Dedifferentiated amniotic fluid mesenchymal stem cell (primary cell): ENCODE measurements around the gene JARID2.

Experiments
- DNase-seq: peaks from one replicate; pipeline ENCODE4 v3.0.0-alpha.2; 2016; ENCODE audit errors: extremely low spot score

JARID2 gene

DNA sequence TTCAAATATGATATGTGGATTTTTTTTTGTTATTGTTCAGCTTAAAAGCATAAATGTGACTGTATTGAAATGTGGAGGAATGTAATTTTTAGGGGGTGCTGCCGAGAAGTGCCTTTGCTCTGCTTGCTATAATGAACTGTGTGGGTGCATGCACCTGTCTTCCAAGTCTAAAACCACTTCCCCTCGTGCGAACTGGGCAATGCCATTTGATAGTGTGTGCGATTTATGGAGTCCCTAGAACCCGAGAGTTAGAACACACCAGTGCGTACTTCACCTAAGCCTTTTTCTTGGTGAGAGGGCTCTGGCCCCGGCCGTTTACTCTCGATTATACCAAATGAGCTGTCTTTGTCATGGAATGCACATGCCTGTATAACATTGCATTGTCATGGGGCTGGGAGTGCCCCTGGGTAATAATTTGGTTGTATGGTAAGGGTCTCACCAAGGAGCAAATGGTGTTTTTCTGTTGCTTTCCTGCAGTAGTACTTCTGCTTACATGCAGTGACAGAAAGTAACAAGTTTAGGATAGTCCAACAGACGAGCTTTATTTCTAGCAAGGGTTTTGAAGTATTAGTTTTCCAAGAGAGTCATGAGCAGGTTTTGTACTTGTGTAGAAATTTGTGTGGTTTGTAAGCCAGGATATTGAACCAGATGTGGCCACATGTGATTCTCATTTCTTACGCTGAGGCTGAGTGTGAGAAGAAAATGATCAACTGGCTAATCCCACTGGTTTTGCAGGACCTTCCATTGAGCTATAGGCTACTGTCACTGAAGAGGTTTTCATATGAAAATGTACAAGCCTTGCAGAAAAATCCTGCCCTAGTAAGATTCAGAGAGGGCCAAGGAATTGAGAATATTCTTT, 244.6 kb downstream of the JARID2 start:
- DNase-seq, result no peak

DNA sequence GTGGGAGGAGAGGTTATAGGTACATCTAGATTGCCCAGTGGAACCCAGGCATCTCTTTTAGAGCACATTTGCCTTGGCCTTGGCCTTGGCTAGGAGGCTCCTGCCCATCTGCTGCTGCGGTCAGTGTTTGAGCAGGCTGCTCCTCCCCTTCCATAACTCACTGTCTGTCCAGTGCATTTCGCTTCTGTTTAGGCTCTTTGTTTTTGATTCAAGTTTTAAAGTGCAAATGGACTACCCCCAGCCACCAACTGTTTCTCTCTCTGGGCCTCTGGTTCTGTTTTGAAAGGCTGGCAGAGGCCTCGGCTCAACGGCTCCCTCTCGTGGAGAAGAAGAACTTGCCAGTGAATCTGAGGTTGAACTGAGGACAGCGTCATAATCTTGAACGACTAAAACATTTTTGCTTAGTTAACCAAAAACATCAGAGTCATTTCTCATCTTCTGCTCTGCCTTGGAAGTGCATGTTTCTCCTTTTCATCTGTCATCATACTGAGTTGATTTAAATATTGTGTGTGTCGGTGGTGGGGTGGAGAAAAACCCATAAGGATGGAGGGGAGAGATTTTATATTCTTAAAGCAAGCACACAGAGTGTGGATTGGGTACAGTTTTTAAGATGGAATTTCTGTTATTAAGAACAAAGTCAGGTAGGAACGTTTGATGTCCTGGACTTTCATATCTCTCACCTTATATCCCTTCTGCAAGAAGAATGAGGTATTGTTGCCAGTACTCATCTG, 245.6 kb downstream of the JARID2 start:
- DNase-seq, result peak; percentile 85

DNA sequence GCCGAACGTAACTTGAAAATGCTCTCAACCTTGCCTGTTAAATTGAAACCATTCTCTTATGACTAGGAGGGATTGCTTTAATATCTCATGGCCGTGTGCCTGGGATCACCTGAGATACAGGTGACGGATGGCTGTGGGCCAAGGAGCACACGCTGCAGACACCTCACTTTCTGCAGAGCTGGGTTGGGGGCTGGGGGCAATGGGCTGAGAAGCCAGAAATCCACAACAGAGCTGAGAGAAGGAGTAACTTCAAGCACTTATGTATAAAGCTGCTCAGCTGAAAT, 246.1 kb downstream of the JARID2 start:
- DNase-seq, result no peak

DNA sequence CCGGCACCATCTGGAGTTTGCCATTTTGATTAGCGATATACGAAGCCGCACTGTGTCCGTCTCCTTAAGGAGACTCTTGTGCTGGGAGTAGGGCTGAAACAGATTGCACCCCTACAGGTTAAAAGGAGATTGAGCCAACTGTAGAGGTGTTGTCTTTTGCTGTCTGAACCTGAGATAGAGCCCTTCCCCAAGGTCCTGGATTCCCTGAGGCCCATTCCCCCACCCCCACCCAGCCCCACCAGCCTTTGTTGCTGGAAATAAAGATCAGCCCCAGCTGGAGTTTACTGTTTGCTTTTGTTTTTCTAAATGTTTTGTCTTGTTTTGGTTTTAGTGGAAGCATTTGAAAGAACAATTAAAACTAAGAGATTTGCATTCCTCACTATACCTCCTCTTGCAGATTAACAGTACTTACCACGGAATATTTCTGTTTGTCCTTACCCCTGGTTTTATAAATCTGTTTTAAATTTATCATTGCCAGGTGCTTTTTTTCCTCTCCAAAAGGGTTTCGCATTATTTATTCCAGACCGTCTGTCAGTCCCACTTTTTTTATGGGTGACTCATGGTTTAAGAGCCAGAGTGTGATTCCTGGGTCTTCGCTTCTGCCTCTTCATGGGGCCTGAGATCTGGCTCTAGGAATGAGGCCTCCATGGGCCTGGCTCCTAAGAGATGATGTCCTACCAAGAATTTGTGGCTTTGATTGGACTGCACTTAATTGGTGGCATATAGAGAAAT, 247.7 kb downstream of the JARID2 start:
- DNase-seq, result no peak

DNA sequence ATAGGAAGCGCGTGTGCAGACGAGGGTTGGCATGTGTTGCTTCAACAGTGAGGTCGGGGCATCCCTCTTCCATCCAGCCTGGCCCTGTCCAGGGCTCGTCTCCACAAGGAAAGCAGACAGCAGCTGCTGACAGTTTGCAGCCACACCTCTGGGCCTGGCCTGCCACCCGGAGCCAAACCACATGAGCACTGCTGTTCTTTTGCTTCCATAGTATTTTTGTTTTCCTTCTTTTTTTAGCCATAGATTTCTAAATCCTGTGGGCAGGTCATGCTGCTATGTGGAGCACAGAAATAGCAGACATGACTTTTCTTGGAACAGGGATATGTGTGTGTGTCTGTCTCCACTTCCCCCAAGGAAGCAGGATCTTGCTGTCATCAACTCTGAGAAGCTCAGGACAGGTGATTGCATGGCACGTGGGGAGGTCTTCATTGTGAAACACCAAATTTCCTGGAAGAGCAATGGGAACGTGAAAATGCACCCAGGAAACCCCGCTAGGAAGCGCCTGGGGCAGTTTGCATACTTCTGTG, 249.6 kb downstream of the JARID2 start:
- no peak for DNase-seq

DNA sequence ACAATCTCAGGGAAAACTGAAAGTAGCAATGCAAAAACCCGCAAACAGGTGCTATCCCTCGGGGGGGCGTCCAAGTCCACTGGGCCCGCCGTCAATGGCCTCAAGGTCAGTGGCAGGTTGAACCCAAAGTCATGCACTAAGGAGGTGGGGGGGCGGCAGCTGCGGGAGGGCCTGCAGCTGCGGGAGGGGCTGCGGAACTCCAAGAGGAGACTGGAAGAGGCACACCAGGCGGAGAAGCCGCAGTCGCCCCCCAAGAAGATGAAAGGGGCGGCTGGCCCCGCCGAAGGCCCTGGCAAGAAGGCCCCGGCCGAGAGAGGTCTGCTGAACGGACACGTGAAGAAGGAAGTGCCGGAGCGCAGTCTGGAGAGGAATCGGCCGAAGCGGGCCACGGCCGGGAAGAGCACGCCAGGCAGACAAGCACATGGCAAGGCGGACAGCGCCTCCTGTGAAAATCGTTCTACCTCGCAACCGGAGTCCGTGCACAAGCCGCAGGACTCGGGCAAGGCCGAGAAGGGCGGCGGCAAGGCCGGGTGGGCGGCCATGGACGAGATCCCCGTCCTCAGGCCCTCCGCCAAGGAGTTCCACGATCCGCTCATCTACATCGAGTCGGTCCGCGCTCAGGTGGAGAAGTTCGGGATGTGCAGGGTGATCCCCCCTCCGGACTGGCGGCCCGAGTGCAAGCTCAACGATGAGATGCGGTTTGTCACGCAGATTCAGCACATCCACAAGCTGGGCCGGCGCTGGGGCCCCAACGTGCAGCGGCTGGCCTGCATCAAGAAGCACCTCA, 250.7 kb downstream of the JARID2 start:
- DNase-seq, result no peak

DNA sequence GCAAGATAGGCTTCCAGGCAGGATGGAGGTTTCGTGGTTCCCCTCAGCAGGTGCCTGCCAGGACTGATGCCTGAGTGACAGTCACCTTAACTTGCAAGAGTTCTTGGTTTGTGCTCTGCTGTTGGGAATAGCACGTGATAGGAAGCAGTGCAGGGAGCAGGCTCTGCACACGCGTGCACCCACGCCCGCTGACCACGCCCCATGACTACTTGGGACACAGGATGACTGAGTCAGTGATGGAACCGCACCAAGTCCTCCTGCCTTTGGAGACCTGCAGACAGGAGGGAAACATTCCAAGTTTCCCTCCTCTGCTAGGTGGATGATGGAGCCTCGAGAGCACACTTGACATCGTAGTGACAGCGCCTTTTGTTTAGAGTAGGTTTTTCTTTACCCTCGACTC, 252.8 kb downstream of the JARID2 start:
- DNase-seq, result no peak

DNA sequence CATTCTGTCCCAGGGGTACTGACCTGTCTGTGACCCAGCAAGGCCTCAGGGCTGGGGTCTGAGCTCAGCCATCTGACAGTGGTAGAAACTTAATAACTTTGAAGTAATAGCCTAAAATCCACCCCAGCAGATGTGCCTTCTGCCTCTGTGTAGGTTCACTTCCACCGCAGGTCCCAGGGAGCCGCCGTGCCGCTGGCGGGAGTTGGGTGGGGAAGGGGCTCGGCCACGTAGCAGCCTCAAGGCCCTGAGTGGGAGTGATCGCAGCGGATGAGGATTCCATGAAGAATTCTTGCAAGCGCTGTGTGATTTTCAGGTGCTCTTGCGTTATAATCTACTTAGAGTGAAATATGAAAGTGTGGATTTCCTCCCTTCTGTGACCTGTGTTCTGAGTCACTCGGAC, 253.3 kb downstream of the JARID2 start:
- no peak for DNase-seq

DNA sequence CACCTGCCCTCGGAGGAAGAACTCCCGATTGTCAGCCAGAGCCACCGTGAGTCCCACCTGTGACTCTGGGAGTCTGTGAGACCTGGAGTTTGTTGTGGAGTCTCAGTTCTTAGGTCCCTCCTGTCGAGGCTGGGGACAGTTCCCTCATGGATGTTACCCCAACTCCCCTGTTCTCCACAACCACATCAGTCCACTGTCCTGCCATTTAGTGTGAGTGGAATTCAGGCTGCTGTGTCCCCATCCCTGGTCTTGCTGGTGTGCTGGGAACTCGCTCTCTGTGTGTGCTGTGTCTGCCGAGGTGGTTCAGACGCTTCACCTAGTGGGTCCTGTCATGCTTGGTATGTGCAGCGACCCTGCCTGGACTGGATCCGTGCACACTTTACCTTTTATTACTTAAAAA, 253.7 kb downstream of the JARID2 start:
- no peak for DNase-seq

DNA sequence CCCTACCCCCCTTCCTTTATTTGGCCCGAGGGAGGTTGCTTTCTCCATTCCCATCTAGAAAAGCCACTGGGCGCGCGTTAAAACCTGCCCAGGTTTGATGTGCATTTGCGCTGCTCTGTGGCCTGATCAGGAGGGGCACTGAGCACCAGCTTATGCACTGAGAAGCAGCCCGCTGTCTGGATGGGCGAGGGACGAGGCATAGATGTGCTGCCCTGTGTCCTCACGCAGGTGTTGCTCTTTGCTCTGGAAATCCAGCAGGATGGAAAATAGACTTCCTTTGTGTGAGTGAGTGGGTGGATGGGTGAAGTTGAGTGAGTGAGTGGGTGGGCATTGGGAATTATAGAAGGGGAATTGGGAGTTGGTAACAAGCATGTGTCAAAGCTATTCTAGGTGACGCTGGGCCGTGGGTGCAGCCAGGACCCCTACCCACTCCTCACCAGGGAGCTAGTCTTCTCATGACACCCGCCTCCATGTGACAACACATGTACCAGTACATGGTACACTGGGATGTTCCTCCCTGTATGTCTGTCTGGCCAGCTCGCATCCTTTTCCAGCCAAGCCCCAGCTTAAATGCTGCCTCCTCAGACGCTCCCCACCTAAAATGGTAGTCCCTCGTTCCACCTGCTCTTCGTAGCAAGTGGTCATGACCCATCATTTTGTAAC, 254.3 kb downstream of the JARID2 start:
- DNase-seq, result no peak

DNA sequence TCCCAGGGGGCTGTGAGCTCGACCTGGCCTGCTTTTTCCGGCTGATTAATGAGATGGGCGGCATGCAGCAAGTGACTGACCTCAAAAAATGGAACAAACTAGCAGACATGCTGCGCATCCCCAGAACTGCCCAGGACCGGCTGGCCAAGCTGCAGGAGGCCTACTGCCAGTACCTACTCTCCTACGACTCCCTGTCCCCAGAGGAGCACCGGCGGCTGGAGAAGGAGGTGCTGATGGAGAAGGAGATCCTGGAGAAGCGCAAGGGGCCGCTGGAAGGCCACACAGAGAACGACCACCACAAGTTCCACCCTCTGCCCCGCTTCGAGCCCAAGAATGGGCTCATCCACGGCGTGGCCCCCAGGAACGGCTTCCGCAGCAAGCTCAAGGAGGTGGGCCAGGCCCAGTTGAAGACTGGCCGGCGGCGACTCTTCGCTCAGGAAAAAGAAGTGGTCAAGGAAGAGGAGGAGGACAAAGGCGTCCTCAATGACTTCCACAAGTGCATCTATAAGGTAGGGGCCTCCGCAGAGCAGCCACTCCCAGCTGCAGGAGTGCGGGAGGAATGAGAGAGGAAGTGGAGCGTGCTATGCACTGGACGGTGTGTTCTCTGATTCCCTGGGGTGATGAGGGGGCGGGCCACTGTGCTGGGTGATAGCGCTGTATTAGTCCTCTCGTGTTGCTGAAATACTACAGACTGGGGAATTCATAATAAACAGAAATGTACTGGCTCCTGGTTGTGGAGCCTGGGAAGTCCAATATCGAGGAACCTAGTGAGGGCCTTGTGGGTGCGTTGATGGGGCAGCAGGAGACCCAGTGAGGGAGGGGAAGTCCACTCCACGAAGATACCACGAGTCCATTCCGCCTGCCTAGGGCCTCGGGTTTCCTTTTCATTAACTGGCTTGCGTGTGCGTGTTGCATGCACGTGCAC, 255.3 kb downstream of the JARID2 start:
- no peak for DNase-seq

DNA sequence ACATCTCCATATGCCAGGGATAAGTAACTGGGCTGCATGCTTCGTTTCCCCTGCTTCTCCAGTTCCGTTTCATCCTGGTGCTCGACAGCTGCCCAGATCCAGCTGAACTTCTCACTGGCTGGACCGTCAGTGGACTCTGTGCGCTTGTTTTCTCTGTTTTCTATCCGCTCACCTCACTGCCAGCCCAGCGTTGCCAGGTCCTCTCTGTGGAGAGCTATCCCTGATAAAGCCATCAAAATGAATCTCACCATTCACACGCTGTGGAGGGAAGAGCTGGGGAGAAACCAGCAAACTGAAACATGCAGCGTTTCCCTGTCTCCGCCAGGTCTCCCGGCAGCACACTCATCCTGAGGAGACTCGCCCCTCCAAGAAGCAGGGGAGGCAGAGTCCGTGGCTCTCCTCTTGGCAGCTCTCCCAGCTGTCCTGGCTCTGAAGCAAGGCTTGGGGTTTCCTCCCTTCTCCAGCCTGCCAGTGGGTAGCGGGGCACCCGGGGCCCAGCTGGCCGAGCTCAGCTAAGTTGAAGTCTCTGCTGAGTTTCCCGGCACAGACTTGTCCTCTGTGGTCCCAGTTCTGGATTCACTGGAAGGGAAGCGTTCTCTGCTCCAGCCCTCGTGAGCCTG, 256.1 kb downstream of the JARID2 start:
- peak; percentile 22 for DNase-seq

DNA sequence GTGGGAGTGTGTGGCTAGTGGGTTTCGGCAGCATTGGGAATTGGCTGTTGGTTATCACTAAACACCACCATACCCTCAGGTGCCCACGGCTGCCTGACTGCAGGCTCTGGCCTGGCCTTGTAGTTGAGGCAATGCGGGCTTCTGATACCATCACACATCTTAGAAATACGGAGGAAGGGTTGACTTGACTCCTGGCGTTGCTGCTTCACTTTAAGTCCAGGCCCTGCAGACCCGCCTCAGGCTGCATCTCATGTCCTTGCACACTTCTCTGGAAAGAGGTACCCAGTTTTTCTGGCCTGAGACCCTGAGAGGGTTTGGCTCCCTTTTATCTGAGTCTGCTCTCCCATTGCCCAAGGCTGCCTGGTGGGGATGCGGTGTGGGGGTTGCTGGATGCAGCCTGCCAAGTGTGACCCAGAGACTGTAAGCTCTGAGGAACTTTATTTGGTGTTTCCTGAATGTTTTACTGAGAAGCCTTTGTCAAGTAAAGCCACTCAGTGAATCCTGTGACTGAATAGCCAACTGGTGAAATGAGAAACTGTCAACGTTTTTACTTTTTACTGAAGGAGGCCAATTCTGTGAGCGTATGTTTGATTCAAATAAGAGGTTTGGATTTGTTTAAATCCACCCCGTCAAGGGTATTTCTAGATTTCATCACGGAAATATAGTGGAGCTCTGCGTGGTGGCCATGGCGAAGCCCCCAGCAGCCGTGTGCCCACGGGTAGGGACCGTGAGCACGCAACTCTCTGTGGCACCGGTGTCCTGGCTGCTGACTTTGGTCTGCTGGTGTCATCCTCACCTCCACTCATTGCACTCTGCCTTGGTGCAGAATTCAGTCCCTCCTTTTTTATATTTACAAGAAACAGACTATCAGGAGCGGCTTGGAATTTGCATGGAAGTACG, 256.8 kb downstream of the JARID2 start:
- no peak for DNase-seq

DNA sequence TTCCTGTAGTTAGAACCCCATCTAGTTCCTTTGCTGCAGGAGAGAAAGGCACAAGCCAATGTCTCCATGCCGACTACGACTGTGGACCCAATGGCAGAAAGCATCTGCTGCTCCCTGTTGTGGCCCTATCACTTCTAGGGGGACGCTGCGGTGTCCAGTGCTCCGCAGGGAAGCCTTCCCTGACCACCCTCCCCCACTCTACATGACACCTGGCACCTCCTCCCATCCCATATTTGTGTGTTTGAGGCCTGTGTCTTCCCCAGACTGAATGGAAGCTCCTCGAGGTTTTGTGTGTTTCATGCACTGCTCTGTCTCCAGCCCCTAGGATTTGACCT, 257.4 kb downstream of the JARID2 start:
- DNase-seq, result no peak

DNA sequence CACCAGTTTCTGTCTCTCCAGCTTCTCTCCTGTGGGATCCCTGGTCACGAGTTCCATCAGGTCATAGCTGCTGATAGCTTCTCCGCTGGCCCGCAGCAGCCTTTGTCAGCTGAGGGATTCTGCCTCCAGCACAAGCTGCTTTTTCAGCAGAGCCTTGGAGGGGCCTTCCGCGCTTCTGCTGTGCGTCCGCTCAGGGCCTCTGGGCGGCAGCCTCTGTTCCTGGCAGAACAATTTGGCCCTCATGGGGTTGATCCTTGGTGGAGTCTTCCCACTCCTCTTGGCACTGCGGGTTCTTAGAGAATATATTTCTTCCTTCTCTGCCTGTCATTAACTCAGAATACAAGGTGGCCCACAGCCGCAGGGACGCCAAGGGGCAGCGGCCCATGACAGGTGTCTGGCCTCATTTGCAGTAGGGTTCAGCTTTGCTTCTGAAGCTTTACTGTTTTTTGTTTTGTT, 258.2 kb downstream of the JARID2 start:
- no peak for DNase-seq

DNA sequence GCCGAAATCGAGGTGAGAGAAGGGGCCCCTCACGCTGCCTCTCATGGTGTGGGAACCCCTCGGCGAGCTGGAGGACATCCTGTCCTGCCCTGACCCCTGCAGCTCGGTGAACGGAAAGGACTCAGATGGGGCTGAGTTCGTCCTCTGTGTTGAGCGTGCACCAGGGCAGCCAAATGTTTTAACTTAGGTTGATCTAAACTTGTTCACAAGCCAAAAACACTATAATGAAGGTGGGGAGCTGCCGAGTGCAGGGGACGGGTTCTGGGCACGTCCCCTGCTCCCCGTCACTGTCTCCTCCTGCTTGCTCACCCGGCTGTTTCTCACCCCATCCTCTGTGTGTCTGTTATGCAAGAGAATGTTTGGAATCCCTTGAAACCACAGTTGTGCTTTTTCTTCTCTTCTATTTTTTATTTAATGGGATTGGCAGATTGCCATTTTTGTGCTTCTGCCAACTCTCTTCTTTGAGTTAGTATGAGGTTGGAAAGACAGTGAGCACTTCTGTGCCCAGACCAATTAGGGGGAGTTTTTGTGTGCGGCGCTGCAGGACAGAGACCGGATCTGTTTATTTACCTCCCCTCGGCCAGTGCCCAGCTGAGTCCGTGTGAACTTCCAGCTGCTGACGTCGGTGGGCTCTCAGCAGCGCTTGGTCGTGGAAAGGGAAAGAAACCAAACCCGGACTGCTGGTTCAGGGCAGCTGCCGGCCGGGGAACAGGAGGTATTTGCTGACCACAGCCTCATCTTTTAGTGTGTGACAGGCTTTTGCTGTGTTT, 258.9 kb downstream of the JARID2 start:
- peak; percentile 88 for DNase-seq

DNA sequence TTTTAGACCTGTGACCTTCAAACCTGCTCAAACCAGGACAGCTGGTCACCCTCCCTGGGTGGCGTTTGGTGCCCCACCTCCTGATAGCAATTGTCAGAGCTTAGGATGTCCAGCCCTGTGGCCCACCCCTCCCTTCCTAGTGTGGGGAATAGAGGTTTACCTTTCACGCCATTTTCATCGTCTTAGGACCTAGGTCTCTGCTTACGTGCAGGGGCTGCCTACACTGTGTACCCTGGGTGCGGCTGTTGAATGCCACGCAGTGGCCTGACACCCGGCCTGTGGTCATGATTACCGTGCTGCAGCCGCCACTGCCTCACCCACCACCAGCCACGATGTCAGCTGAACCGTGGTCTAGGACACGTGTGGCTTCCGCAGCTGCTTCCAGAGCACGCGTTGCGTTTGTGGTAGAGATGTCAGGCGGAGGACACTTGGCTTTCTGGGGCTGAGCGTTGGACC, 259.6 kb downstream of the JARID2 start:
- DNase-seq, result no peak

DNA sequence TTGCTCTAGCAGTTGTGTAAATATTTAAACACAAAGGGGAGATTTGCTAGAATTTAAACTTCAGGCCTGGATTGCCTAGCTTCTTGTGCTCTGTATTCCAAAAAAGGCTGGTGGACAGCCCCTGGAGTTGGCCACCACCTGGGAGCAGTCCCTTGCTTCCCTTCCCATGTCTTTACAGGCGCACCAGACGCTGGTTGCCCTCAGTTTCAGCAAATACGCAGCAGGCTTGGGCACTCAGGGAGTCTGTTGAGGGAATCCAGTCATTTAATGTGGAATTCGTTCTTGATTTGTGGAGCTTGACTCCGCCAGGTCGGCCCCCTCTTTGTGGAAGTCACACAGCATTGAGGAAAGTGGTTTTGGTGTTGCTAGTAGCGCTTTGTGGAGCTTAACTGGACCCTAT, 260.2 kb downstream of the JARID2 start:
- no peak for DNase-seq
